CD8-positive, alpha-beta memory T cell (primary cell): ENCODE data around the gene CORO1C. TPM values are rescaled to one million over a fixed set of nuclear protein-coding genes. Genes with fewer than 3 reads are reported as not detected.
A peak's percentile ranks its signal among the peaks of the same experiment; 100 is the strongest.

ENCODE experiments used
- CTCF ChIA-PET: fragments of 350-600 bp; sonication (Branson Sonifier 250); formaldehyde crosslinking; loops from one replicate; lab custom pipeline; 2021; ENCODE audit warnings: antibody characterized with exemption; lab: Charles Lee
- POLR2A ChIA-PET: fragments of 350-600 bp; sonication (Branson Sonifier 250); formaldehyde crosslinking; loops from one replicate; lab custom pipeline; 2021; ENCODE audit warnings: antibody characterized with exemption; lab: Charles Lee
- DNase-seq, 5 donors: peaks; one replicate each; pipeline versions ENCODE4 v3.0.0 to v3.0.0-alpha.2; 2020 to 2022; ENCODE audit warnings: mixed read lengths in 1 of 5
- H3K27ac ChIP-seq: one replicate; pipeline ENCODE4 v1.7.0; 2013; ENCODE audit warnings: low read depth, mild to moderate bottlenecking, low read length, moderate library complexity
- H3K27me3 ChIP-seq: 2 replicates; pipeline ENCODE4 v1.7.0; 2013; ENCODE audit warnings: low read length, mild to moderate bottlenecking; ENCODE audit not compliant: insufficient read depth, poor library complexity, severe bottlenecking
- H3K36me3 ChIP-seq: 2 replicates; pipeline ENCODE4 v1.7.0; 2013; ENCODE audit warnings: mild to moderate bottlenecking, low read length, moderate library complexity; ENCODE audit not compliant: insufficient read depth
- H3K4me1 ChIP-seq: 2 replicates; pipeline ENCODE4 v1.7.0; 2013; ENCODE audit warnings: mild to moderate bottlenecking, low read length, moderate library complexity; ENCODE audit not compliant: insufficient read depth
- H3K4me3 ChIP-seq: 2 replicates; pipeline ENCODE4 v1.7.0; 2013; ENCODE audit warnings: mild to moderate bottlenecking, low read length
- H3K9me3 ChIP-seq: 2 replicates; pipeline ENCODE4 v1.7.0; 2013; ENCODE audit warnings: mild to moderate bottlenecking, low read length
- H3K27ac Mint-ChIP-seq, 8 donors: one replicate each; pipeline ENCODE4 v1.8.0; 2020 to 2021; ENCODE audit warnings: mixed read lengths in 8 of 8, mild to moderate bottlenecking in 6 of 8, inconsistent platforms in 3 of 8, moderate library complexity in 3 of 8
- H3K27me3 Mint-ChIP-seq, 2 donors: one replicate each; pipeline ENCODE4 v1.8.0; 2020 to 2021; ENCODE audit warnings: mixed read lengths in 2 of 2, mild to moderate bottlenecking in 1 of 2, moderate library complexity in 1 of 2
- H3K36me3 Mint-ChIP-seq, 3 donors: one replicate each; pipeline ENCODE4 v1.8.0; 2020 to 2021; ENCODE audit warnings: mixed read lengths in 3 of 3, inconsistent platforms in 1 of 3, mild to moderate bottlenecking in 1 of 3
- H3K4me1 Mint-ChIP-seq, 3 donors: one replicate each; pipeline ENCODE4 v1.8.0; 2020 to 2021; ENCODE audit warnings: mixed read lengths in 3 of 3, inconsistent platforms in 1 of 3, mild to moderate bottlenecking in 1 of 3
- H3K4me3 Mint-ChIP-seq, 7 donors: one replicate each; pipeline ENCODE4 v1.8.0; 2020 to 2021; ENCODE audit warnings: mixed read lengths in 7 of 7, mild to moderate bottlenecking in 6 of 7, moderate library complexity in 4 of 7, inconsistent platforms in 2 of 7
- H3K9me3 Mint-ChIP-seq, 5 donors: one replicate each; pipeline ENCODE4 v1.8.0; 2020 to 2022; ENCODE audit warnings: mixed read lengths in 5 of 5, mild to moderate bottlenecking in 3 of 5, moderate library complexity in 2 of 5, inconsistent platforms in 1 of 5
- polyA plus RNA-seq: library from polyadenylated mRNA; unstranded; fragments of 300-500 nt; fragmentation: Illumina TruSeq; gene quantifications from one replicate; pipeline ENCODE4 v1.2.3, GENCODE V29; 2021
- total RNA-seq, 2 experiments: library from RNA; stranded (reverse); gene quantifications; one replicate each; pipeline ENCODE4 v1.2.3, GENCODE V29; 2021

CORO1C gene
- total and polyA plus RNA-seq, 3 experiments from 2014 or later, result 10.5 to 49.1 (median 45.8) TPM

DNA sequence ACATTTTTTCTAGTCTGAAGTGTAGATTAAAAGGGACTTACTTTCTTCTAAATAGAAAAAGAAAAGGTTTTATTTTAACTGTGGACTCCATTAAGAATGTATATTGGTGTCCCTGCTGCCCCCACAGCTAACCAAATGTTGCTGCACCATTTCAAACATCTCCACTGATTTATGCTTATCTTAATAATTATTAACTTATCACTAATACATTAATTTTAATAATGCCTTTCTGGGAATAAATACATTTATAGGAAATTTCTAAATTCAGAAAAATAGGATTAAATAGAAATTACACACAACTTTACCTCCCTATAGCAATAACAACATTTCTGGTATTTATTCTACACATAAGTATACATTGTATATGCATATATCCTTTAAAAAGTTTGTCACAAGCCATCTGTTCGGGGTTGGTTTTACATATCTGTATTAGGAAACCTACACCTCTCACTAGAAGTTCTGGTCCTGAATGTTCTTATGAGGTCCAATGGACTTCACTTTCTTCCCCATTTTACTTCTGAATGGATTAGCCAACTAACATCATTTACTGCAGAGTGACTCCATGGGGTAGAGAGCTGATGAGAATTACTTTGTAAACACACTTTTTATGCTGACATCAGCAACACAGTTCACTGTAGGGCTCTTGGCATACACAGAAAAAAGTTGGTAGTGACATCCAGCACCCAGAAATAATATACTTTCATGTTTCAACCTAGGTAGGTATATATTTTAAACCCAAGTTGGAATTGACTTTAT is 88.2 kb downstream of the CORO1C start:
- Mint-ChIP-seq H3K27me3 (no peaks in the 10 kb centered on the region), H3K9me3 (no peaks in the 10 kb centered on the region)
- H3K27ac ChIP-seq, result no peak overlapping the region

DNA sequence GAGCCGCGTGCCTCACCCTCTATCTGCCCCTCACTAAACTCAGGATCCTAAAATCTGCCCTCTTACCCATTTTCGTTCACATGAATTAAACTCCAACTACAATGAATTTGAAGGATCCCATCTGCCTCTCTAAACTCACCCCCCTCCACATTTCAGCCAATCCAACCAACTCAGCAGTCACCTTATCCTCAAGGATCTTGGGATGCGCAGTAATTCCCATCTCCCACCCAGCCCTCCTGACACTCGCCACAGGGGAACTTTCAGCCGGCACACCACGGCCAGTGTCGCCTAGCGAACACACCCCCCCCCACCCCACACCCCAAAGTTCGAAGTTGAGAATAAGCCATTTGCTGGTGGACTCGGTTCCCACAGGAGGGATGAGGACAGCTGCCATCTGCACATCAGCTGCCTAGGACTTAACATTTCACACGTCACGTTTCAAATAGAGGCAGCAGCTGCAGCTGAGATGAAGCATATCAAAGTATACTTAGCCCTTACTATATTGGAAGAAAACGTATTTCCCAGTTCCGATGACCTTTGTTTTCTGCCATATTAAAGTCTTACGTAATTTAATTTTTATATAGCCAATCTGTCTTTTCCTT is 88.9 kb downstream of the CORO1C start:
- peaks cover 22% of the 10 kb centered on the region for H3K4me1 ChIP-seq
- Mint-ChIP-seq H3K27me3 (no peaks in the 10 kb centered on the region), H3K9me3 (no peaks in the 10 kb centered on the region), H3K4me3 (no peak overlapping the region), H3K27ac (peak overlapping the region in 2 of 8 donors; percentile 44 to 47), H3K4me1 (peaks cover 17 to 32% (median 31%) of the 10 kb centered on the region in 3 donors), H3K36me3 (no peaks in the 10 kb centered on the region)
- no peaks in the 10 kb centered on the region for H3K27me3 ChIP-seq
- H3K4me3 ChIP-seq, result no peak overlapping the region
- ChIA-PET CTCF (interaction anchor here (1.5 to 16.8 kb wide), 2 partner anchors 23 to 25 kb away, joined by 5 to 330 read pairs; no protein-coding TSS in a partner anchor), POLR2A (no interaction called here)
- no peak overlapping the region for H3K27ac ChIP-seq
- no peak for DNase-seq
- H3K36me3 ChIP-seq, result no peaks in the 10 kb centered on the region
- no peaks in the 10 kb centered on the region for H3K9me3 ChIP-seq

More for the DNA sequence above, 88.2 kb downstream of the CORO1C start:
- no peaks in the 10 kb centered on the region for H3K36me3 ChIP-seq
- POLR2A ChIA-PET, result no interaction called here
- no peaks in the 10 kb centered on the region for H3K9me3 ChIP-seq
- CTCF ChIA-PET, result interaction anchor here (1.0 kb wide), 1 partner anchor 25 kb away, joined by 3 read pairs; no protein-coding TSS in a partner anchor
- peaks cover 20% of the 10 kb centered on the region for H3K4me1 ChIP-seq
- H3K27me3 ChIP-seq, result no peaks in the 10 kb centered on the region
- H3K4me1 Mint-ChIP-seq, result peaks cover 17 to 33% (median 29%) of the 10 kb centered on the region in 3 donors
- H3K27ac Mint-ChIP-seq, result no peak overlapping the region
- H3K4me3 ChIP-seq, result no peak overlapping the region
- no peak overlapping the region for H3K4me3 Mint-ChIP-seq
- no peak for DNase-seq
- peaks cover 0 to 3% (median 0%) of the 10 kb centered on the region in 3 donors for H3K36me3 Mint-ChIP-seq

DNA sequence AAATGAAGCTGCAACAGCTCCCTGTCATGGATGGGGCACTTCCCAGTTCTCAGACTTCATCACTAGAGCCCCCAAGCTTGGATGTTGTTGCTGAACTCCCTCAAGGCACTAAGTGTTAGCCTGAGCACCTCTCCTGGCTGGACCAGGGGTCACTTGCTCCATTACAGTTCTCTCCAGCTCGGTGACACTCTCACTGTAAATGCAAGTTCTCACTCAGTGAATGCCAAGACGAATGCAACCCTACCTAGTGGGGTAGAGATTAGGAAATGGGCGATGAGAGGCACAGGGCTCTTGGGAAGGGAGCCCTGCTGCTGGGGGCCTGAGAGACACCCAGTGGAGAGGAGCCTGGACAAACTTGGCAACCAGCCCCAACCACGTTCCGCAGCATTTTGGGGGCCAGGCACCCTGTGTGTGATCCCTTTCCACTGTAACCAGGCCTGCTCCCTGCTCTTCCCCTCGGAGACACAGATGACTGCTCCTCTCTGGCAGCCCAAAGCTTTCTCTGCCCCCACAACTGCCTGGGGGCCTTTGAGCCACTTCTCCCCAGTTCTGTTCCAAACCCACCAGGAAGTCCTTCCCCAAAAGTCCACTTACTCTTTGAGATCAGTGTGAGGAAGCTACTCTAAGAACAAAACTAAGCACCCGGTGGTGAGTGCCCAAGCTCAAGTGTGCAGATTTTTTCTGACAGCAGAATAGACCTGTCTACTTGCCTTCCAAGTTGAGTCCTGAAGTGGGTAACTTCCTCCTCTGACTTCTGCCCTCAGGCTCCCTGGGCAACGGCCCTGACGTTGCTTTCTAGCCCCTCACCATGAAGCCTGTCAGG is 89.7 kb downstream of the CORO1C start:
- ChIA-PET POLR2A (no interaction called here), CTCF (interaction anchor here (0.8 to 16.8 kb wide), 3 partner anchors 11 to 24 kb away, joined by 3 to 330 read pairs (median 5); no protein-coding TSS in a partner anchor)
- Histone ChIP-seq H3K4me1 (peaks cover 27% of the 10 kb centered on the region), H3K9me3 (no peaks in the 10 kb centered on the region), H3K4me3 (no peak overlapping the region), H3K36me3 (no peaks in the 10 kb centered on the region), H3K27ac (peak overlapping the region; percentile 1), H3K27me3 (no peaks in the 10 kb centered on the region)
- Mint-ChIP-seq H3K27ac (peak overlapping the region in 5 of 8 donors; percentile 23 to 53 (median 44)), H3K9me3 (no peaks in the 10 kb centered on the region), H3K27me3 (no peaks in the 10 kb centered on the region), H3K4me3 (no peak overlapping the region), H3K4me1 (peaks cover 16 to 34% (median 33%) of the 10 kb centered on the region in 3 donors), H3K36me3 (no peaks in the 10 kb centered on the region)
- DNase-seq, result no peak

DNA sequence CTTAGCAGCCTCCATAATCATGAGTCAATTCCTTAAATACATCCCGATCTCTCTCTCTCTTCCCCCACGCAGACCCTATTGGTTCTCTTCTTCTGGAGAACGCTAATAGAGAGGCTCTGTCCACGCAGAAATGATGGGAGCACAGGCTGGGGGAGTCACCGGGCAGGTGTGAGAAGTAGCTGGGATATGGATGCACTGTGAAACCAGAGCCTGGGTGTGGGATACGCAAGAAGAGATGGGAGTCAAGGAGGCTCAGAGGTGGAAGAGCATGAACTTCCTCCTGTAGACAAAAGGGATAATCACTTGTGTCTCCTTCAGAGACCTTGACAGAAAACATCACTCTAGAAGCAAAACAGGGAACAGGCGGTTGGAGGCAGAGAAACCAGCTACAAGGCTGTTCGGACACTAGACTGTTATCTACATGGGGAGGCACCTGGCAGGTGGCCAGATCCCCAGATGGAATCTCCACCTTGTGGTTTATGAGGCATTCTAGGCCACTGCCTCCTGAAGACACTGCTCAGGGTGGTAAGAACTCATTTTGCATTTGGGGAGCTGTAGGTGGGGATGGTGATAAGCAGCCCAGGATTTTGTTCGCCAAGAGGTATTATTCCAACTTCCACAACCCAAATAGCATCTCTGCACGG is 90.4 kb downstream of the CORO1C start:
- Mint-ChIP-seq H3K4me3 (no peak overlapping the region), H3K9me3 (no peaks in the 10 kb centered on the region), H3K36me3 (no peaks in the 10 kb centered on the region), H3K27ac (peak overlapping the region in 4 of 8 donors; percentile 12 to 63 (median 24)), H3K27me3 (no peaks in the 10 kb centered on the region), H3K4me1 (peaks cover 15 to 33% (median 32%) of the 10 kb centered on the region in 3 donors)
- H3K27me3 ChIP-seq, result no peaks in the 10 kb centered on the region
- H3K9me3 ChIP-seq, result no peaks in the 10 kb centered on the region
- H3K4me3 ChIP-seq, result no peak overlapping the region
- no peak overlapping the region for H3K27ac ChIP-seq
- ChIA-PET POLR2A (no interaction called here), CTCF (interaction anchor here (0.8 to 16.8 kb wide), 4 partner anchors 10 to 163 kb away, joined by 3 to 330 read pairs (median 4); no protein-coding TSS in a partner anchor)
- DNase-seq, result no peak
- H3K4me1 ChIP-seq, result peaks cover 25% of the 10 kb centered on the region
- H3K36me3 ChIP-seq, result no peaks in the 10 kb centered on the region

DNA sequence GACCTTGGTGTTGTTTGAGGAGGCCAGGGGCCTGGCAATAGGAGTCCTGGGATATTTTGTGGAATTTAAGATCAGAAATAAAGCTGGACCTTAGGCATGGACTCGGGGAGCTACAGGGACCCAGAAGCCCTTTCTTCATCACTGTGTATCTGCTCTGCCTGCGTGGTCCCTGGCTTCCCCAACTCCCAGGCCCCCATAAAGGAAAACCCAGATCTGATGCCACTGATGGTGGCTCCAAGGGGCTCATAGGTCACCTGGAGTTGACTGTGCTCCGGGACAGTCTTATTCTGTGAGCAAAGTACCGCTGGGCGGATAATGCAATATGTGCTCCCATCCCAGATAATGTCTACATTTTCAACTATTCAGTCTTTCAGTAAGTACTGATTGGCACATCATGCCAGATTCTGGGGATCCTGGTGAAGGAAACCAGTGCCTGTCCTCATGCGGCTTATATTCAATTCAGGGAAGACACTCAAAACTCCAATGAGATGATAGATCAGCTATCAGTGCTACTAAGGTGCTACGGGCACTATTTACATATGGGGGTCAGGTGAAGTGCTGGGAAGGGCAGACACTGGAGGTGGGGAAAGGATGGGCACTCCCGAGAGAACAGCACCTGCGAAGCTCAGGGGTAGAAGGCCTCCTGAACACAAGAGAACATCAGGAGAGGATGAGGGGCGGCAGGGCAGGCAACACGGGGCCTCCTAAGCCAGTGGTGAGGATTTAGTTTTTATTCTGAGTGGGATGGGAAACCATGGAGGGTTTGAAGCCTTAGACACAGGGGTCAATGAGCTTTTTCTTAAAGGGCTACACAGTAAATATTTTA is 92.1 kb downstream of the CORO1C start:
- DNase-seq, result no peak
- Mint-ChIP-seq H3K9me3 (no peaks in the 10 kb centered on the region), H3K36me3 (no peaks in the 10 kb centered on the region), H3K27me3 (no peaks in the 10 kb centered on the region), H3K27ac (peak overlapping the region in 2 of 8 donors; percentile 32 to 85), H3K4me3 (peak overlapping the region in 1 of 7 donors; percentile 3), H3K4me1 (peaks cover 23 to 41% (median 40%) of the 10 kb centered on the region in 3 donors)
- ChIA-PET CTCF (interaction anchor here (1.7 to 16.8 kb wide), 3 partner anchors 22 to 164 kb away, joined by 4 to 330 read pairs (median 19); no protein-coding TSS in a partner anchor), POLR2A (no interaction called here)
- peaks cover 35% of the 10 kb centered on the region for H3K4me1 ChIP-seq
- H3K9me3 ChIP-seq, result no peaks in the 10 kb centered on the region
- no peaks in the 10 kb centered on the region for H3K27me3 ChIP-seq
- no peaks in the 10 kb centered on the region for H3K36me3 ChIP-seq
- no peak overlapping the region for H3K27ac ChIP-seq
- no peak overlapping the region for H3K4me3 ChIP-seq

DNA sequence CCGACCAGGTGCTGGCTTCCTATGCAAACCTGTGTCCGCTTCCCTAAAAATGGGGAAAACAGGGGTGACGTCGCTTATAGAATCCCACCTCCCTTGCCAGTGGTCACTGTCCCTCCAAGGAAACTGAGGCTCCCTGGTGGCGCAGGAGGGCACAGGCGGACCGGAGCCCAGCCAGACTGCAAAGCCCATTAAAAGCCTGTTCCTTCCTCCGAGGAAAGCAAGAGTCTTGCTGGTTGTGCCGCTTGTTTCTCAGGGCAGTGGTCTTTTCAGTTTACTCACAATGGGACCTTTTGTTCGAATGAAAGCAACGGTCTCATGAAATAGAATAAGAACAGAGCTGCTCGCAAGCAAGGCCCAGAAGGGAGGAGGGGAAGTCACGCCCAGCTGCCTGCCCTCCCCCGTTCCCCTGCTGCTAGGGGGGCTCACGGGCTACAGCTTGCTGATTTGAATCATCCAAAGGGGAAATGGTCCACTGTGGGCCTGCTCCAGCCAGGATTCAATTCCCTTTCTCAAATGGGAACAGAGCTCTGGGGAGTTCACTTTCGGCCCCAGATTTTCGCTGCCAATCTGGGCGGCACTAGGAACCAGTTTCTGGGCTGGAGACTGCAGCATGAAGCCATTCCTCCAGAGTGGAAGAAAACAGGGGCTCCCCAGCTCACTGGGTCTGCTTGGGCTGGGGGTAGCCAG is 93.0 kb downstream of the CORO1C start:
- Histone ChIP-seq H3K36me3 (no peaks in the 10 kb centered on the region), H3K27me3 (no peaks in the 10 kb centered on the region), H3K4me1 (peaks cover 39% of the 10 kb centered on the region), H3K27ac (no peak overlapping the region), H3K4me3 (no peak overlapping the region), H3K9me3 (no peaks in the 10 kb centered on the region)
- Mint-ChIP-seq H3K4me1 (peaks cover 27 to 48% (median 46%) of the 10 kb centered on the region in 3 donors), H3K9me3 (no peaks in the 10 kb centered on the region), H3K27ac (peak overlapping the region in 1 of 8 donors; percentile 78), H3K36me3 (peaks cover 0 to 7% (median 0%) of the 10 kb centered on the region in 3 donors), H3K4me3 (no peak overlapping the region), H3K27me3 (no peaks in the 10 kb centered on the region)
- CTCF ChIA-PET, result interaction anchor here (0.9 to 16.8 kb wide), 3 partner anchors 9 to 26 kb away, joined by 3 to 330 read pairs (median 19); no protein-coding TSS in a partner anchor
- POLR2A ChIA-PET, result no interaction called here
- no peak for DNase-seq
